Uterine smooth muscle cell (primary cell): ENCODE results near the gene SLC35A5. TPM values are rescaled to one million over a fixed set of nuclear protein-coding genes. Genes with fewer than 3 reads are reported as not detected.

Experiments
- total RNA-seq: library from RNA; depleted of rRNA; stranded (reverse); fragments of >200 nt; gene quantifications from 2 replicates; pipeline ENCODE4 v1.2.3, GENCODE V29; 2014

Gene SLC35A5
- total RNA-seq: 32.0 and 33.9 TPM in 2 replicates

GRCh38 chr3:112561734-112562529 lies at the start of gene SLC35A5, which contains the start of gene ATG3:
TSS of gene SLC35A5 (plus strand) at chr3:112562045. CDS start at chr3:112563404, 1,359 bp downstream.
TSS of gene ATG3 (minus strand) at chr3:112561962. CDS start at chr3:112561528, 434 bp downstream.

Other genes starting within 250 kb of the SLC35A5 start
- gene CD200, start 228.9 kb upstream of the SLC35A5 start, total RNA-seq: 0.44 and 2.9 TPM in 2 replicates
- 0.12 TPM in 1 of 2 replicates, not detected in the other for gene BTLA, start 62.6 kb upstream of the SLC35A5 start, total RNA-seq
- gene ATG3, start 83 bp upstream of the SLC35A5 start, total RNA-seq: 79.7 and 112 TPM in 2 replicates
- gene CCDC80, start 79.1 kb downstream of the SLC35A5 start, total RNA-seq: 134 and 363 TPM in 2 replicates